Ectodermal cell (in vitro differentiated cells): Measurements from ENCODE around the gene MLN.

Experiments
- H3K27ac ChIP-seq: 2 replicates; pipeline ENCODE4 v1.7.0; 2013; ENCODE audit warnings: mild to moderate bottlenecking, low read depth, low read length; ENCODE audit not compliant: insufficient read depth, poor library complexity, severe bottlenecking
- H3K27me3 ChIP-seq: 2 replicates; pipeline ENCODE4 v1.7.0; 2013; ENCODE audit warnings: mild to moderate bottlenecking, low read length; ENCODE audit not compliant: insufficient read depth, control insufficient read depth, poor library complexity, severe bottlenecking
- H3K36me3 ChIP-seq: one replicate; pipeline ENCODE4 v1.7.0; 2013; ENCODE audit warnings: low read length; ENCODE audit not compliant: control insufficient read depth, insufficient read depth
- H3K4me1 ChIP-seq: one replicate; pipeline ENCODE4 v1.7.0; 2013; ENCODE audit warnings: low read length; ENCODE audit not compliant: control insufficient read depth, insufficient read depth
- H3K4me3 ChIP-seq: 2 replicates; pipeline ENCODE4 v1.7.0; 2013; ENCODE audit warnings: low read depth, low read length, control low read depth; ENCODE audit not compliant: insufficient read depth
- H3K9me3 ChIP-seq: 2 replicates; pipeline ENCODE4 v1.7.0; 2013; ENCODE audit warnings: mild to moderate bottlenecking, low read length, moderate library complexity; ENCODE audit not compliant: control insufficient read depth
- WGBS, 2 experiments: methylation state at CpG; one replicate each; pipeline ENCODE4 v1.1.7; 2013; ENCODE audit warnings: missing lambda C conversion rate in 2 of 2; 5-methylcytosine and 5-hydroxymethylcytosine counted together

Gene MLN

DNA sequence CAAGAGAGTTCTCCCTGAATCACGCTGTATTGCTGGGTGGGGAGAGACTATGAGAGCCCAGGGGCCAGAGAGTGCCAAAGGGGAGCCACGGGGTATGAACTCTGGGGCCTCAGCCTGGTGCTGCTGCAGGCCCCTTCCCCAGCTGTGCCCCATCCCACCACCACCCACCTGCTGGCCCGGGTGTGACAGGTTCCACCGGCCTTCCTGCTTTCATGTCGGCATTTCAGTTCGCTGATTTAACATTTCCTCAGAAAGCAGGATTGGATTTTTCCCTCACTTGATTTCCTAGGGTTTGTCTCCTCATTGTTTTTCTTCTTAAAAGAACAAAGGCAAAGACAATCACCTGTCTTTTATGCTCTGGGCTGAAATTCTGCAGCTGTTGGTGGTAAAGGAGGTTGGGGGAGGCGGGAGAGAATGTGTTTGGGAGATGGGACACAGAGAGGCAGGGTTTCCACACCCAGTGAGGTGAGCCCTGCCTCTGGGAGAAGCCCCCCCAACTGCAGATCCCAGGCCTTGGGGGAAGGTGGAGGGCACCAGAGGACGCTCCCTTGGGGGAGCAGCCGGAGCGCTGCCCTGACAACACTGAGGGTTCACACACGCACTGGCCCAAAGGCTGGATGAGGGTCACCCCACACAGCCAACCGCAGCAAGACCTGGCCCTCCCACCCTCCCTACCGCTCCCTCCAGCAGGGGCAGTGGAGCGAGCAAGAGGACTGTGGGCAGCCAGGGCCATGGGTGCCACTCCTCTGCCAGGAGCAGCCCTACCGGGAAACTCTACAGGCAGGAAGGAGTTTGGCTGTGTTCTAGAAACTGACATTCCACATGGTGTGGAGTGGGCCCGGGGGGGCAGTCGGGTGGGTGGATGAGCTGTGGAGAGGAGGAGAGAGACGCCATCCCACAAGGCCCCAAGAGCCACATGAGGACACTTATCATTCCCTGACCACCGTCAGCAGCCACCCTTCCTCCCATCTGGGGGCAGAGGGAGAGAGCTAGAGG is 10.5 kb upstream of the MLN start:
- H3K9me3 ChIP-seq = no peaks in the 10 kb centered on the region
- no peak overlapping the region for H3K4me3 ChIP-seq
- no peak overlapping the region for H3K27ac ChIP-seq
- H3K36me3 ChIP-seq = no peaks in the 10 kb centered on the region
- H3K4me1 ChIP-seq = peaks cover 26% of the 10 kb centered on the region
- no peaks in the 10 kb centered on the region for H3K27me3 ChIP-seq
- 73 to 77% methylated on average over 18 to 19 of the region's 19 CpGs for WGBS, 2 experiments

DNA sequence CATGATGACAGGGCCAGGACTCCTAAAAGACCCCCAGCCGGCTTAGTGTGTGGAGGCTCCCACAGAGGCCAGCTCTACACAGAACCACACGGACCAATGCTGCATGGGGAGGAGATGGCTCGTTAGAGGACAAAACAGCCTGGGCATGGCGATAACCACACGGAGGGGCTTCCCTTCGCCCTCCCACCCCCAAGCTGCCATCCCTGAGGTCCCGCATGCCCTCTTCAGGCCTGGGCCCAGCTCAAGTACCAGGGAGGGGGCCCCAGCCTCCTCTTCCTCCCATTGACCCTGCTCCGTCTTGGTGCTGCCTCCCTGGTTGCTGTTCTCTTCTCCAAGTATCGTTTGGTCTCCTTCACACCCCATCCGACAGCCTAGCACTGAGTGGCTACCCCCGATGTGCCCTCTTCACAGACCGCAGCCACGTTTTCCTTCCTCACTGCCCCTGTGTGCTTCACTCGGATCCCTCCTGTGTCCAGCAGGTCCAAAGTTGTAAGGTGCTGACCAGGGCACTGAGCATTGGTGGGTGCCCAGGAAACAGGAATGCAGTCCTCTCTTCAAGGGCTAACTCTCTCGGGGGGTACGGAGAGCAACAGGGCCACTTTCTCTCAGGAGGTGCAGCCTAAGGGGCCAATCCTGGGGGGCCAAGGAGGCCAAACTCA is 9.6 kb upstream of the MLN start:
- Histone ChIP-seq H3K9me3 (no peaks in the 10 kb centered on the region), H3K36me3 (no peaks in the 10 kb centered on the region), H3K4me1 (peaks cover 29% of the 10 kb centered on the region), H3K27ac (no peak overlapping the region), H3K4me3 (no peak overlapping the region), H3K27me3 (no peaks in the 10 kb centered on the region)
- WGBS, 2 experiments = 76 to 79% methylated on average over 16 of the region's 16 CpGs

DNA sequence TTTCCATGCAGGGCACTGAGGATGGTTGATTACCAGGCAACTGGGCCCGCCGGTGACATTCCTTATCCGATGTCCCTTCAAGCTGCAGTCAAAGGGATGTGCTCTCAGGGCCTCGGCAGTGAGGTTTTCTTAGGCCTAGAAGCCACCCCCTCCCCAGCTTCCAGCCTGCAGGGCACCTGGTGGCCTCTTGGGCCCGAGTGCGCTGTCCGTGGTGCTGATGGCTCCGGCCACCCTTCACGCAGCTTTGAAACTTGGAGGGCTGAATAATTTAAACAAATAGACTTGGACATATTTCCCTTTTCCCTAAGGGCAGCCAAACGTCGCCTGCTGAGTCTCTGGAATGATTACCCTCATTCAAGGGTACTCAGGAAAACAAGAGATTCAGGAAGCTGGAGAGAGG is 8.9 kb upstream of the MLN start:
- 5 to 8% methylated on average over 11 of the region's 11 CpGs for WGBS, 2 experiments
- Histone ChIP-seq H3K4me1 (peaks cover 29% of the 10 kb centered on the region), H3K27me3 (no peaks in the 10 kb centered on the region), H3K36me3 (no peaks in the 10 kb centered on the region), H3K9me3 (no peaks in the 10 kb centered on the region), H3K27ac (no peak overlapping the region), H3K4me3 (no peak overlapping the region)

DNA sequence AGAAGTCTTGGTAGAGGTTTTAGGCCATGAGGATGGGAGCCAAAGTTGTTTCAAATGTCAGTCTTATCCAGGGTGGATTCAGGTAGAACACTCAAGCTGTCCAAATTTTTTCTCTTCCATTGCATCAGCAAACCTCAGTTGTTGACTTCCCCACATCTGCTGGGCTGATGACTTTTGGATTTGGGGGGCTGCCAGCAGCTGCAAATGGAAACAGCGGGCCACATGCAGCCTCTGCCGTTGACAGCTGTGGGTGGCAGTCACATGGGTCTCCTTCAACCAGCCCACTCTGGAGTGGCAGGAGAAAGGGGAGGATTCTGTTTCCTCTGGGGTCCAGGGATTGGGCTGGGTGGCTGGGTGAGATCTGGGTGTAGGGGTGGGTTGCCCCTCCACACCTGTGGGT is 5.8 kb upstream of the MLN start:
- Histone ChIP-seq H3K27ac (no peak overlapping the region), H3K4me1 (peaks cover 29% of the 10 kb centered on the region)
- WGBS, 2 experiments = 64 to 68% methylated on average over 2 of the region's 2 CpGs

DNA sequence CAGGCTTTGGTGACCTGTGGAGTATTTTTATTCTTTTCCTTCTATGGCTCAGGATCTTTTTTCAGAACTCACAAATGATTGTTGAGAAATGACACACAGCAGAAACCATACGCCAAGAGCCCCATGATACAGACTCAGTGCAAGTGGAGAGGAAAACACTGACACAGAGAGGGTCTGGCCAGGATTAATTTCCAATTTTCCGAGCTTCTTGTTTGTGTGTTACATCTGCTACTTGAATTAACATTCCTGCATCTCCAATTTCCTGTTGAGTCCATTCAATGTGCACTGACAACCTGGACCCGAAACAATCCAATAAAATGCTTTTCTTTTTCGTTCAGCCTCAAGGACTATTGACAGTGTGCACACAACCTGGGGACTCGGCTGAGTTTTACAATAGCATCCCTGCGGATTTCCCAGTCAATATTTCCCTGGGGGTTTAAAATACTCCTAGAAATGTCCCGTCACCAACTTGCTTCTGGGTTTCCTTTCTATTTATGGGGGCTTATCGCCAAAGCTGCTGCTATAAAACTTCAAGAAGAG is 4.9 kb upstream of the MLN start:
- 78% methylated on average over 7 to 8 of the region's 8 CpGs for WGBS, 2 experiments
- peaks cover 29% of the 10 kb centered on the region for H3K4me1 ChIP-seq
- no peaks in the 10 kb centered on the region for H3K36me3 ChIP-seq
- H3K27ac ChIP-seq = no peak overlapping the region
- no peak overlapping the region for H3K4me3 ChIP-seq
- no peaks in the 10 kb centered on the region for H3K9me3 ChIP-seq
- no peaks in the 10 kb centered on the region for H3K27me3 ChIP-seq

More for the DNA sequence above, 5.8 kb upstream of the MLN start:
- Histone ChIP-seq H3K9me3 (no peaks in the 10 kb centered on the region), H3K4me3 (no peak overlapping the region), H3K36me3 (no peaks in the 10 kb centered on the region), H3K27me3 (no peaks in the 10 kb centered on the region)

DNA sequence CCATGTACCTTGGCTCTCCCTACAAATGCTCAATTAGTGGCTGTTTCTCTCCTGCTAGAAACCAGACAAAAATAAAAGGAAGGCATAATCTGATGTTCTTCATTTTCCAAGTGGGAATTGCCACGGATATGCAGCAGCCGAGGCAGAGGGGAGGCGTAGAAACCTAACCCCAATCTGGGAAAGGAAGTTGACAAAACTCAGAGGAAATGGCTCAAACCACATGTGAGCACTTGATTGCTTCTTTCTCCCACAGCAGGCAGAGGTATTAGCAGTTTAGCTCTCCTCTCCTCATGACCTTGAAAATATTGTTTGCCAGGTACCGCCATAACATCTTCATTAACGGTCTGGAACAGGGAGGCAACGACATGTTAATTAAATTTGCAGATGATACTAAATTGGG is 3.8 kb upstream of the MLN start:
- Histone ChIP-seq H3K4me3 (no peak overlapping the region), H3K27ac (no peak overlapping the region), H3K27me3 (no peaks in the 10 kb centered on the region), H3K4me1 (peaks cover 28% of the 10 kb centered on the region), H3K36me3 (no peaks in the 10 kb centered on the region), H3K9me3 (no peaks in the 10 kb centered on the region)
- WGBS, 2 experiments = 93 to 94% methylated on average over 6 of the region's 6 CpGs

DNA sequence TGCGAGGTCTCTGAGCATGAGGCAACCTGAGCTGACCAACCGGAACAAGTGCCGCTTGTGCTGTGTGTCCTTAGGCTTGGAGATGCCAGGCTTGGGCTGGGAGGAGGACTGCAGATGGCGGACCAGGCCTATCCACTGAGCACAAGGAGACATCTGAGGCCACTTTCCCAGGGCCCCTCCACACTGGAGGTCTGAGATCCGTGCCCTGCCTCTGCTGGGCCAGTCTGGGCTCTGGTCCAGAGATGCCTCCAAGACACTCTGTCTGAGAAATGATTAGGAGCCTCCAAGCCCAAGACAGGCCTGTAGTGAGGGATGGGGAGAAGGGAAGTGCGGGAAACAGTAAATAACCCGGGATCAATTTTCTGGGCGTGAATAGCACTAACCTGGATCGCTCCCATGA is 3.0 kb upstream of the MLN start:
- H3K36me3 ChIP-seq = no peaks in the 10 kb centered on the region
- H3K27ac ChIP-seq = no peak overlapping the region
- peaks cover 30% of the 10 kb centered on the region for H3K4me1 ChIP-seq
- H3K4me3 ChIP-seq = no peak overlapping the region
- no peaks in the 10 kb centered on the region for H3K27me3 ChIP-seq
- H3K9me3 ChIP-seq = no peaks in the 10 kb centered on the region
- WGBS, 2 experiments = 93 to 98% methylated on average over 9 of the region's 9 CpGs

DNA sequence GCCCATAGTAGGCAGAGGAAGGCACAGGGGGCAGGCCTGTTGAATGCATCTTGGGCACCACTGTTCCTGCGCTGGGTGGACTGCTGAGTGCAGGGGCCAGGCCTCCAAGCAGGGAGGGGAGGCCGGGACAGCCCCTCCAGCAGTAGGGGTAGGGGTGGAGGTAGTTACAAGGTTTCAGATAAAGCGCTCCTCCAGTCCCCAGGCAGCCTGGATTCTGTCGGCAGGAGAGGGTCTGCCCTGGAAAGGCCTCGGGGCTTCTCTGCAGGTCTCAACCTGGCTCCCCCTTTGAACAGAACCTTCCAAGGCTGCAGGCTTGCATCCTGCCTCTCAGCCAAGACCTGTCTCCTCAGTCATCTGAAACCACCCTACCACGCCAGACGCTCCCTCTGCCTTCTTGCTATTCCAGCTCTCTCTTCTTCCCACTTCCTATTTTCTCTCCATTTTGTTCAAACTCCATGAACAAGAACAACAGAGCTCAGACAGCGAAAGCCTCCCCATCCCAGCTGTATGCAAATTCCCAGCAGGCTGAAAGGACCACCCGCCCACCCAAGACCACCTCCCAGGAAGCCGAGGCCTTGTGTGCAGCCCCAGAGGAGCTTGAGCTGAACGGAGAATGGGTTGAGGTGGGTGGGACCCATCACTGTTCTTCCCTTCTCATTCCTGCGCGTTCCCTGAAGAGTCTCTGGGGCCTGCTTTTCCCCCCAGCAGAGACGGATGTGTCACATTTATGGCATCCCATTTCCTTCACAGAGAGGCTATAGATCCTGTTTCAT is 1.4 kb downstream of the MLN start:
- Histone ChIP-seq H3K9me3 (no peaks in the 10 kb centered on the region), H3K27me3 (no peaks in the 10 kb centered on the region), H3K4me1 (peaks cover 37% of the 10 kb centered on the region), H3K36me3 (no peaks in the 10 kb centered on the region), H3K27ac (no peak overlapping the region), H3K4me3 (no peak overlapping the region)
- 66 to 69% methylated on average over 14 of the region's 14 CpGs for WGBS, 2 experiments

DNA sequence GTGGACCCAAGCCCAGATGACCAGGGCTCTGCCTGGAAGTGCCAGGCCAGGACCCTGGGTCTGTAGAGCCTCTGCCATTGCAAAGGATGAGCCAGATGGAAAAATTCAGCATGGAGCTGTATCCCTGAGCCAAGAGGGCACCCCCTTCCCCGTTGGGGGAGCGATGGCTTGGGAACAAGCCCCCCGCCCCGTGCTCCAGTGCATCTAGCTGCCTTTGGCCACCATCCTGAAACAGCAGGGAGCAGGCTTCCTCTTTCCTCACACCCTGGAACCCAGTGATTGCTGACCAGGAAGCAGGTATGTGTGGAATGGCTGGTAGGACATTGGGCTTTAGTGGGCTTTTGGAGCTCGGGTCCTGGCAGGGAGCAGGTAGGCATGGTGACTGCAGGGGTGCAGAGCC is 2.2 kb downstream of the MLN start:
- 93 to 98% methylated on average over 5 of the region's 5 CpGs for WGBS, 2 experiments
- peaks cover 45% of the 10 kb centered on the region for H3K4me1 ChIP-seq

More for the DNA sequence above, 2.2 kb downstream of the MLN start:
- no peaks in the 10 kb centered on the region for H3K9me3 ChIP-seq
- H3K27ac ChIP-seq = no peak overlapping the region
- no peaks in the 10 kb centered on the region for H3K27me3 ChIP-seq
- no peak overlapping the region for H3K4me3 ChIP-seq
- no peaks in the 10 kb centered on the region for H3K36me3 ChIP-seq
